GM23248 (cell line): ENCODE results near the gene ADAMTS14. TPM values are rescaled to one million over a fixed set of nuclear protein-coding genes. Genes with fewer than 3 reads are reported as not detected.

Experiments used
- DNase-seq: peaks from one replicate; pipeline ENCODE4 v3.0.0-alpha.2; 2015
- H2AFZ ChIP-seq: fragments of 200-600 bp; sonication (generic); 2 replicates; pipeline ENCODE4 v1.6.1; 2016; ENCODE audit warnings: antibody characterized with exemption
- H3F3A ChIP-seq: fragments of 200-600 bp; sonication (generic); 2 replicates; pipeline ENCODE4 v1.6.1; 2016; ENCODE audit warnings: mild to moderate bottlenecking, antibody characterized with exemption, mixed run types; ENCODE audit not compliant: insufficient read depth
- H3K27ac ChIP-seq: fragments of 200-600 bp; sonication (generic); 2 replicates; pipeline ENCODE4 v1.5.1; 2016; ENCODE audit warnings: mild to moderate bottlenecking
- H3K27me3 ChIP-seq: fragments of 200-600 bp; sonication (generic); replicated peaks from 2 replicates; pipeline ENCODE4 v1.6.1; 2016; ENCODE audit warnings: mild to moderate bottlenecking; ENCODE audit not compliant: insufficient read depth
- H3K36me3 ChIP-seq: fragments of 200-600 bp; sonication (generic); 2 replicates; pipeline ENCODE4 v1.6.1; 2016; ENCODE audit warnings: low read depth, mild to moderate bottlenecking
- H3K4me1 ChIP-seq: fragments of 200-600 bp; sonication (generic); 2 replicates; pipeline ENCODE4 v1.6.1; 2016; ENCODE audit warnings: mild to moderate bottlenecking; ENCODE audit not compliant: insufficient read depth
- H3K4me2 ChIP-seq: fragments of 200-600 bp; sonication (generic); one replicate; pipeline ENCODE4 v1.6.1; 2016; ENCODE audit warnings: mild to moderate bottlenecking; ENCODE audit not compliant: unreplicated experiment
- H3K4me3 ChIP-seq: fragments of 200-600 bp; sonication (generic); 2 replicates; pipeline ENCODE4 v1.5.1; 2016; ENCODE audit warnings: mild to moderate bottlenecking
- H3K79me2 ChIP-seq: fragments of 200-600 bp; sonication (generic); 2 replicates; pipeline ENCODE4 v1.6.1; 2016; ENCODE audit warnings: mild to moderate bottlenecking; ENCODE audit not compliant: insufficient read depth
- H3K9ac ChIP-seq: fragments of 200-600 bp; sonication (generic); 2 replicates; pipeline ENCODE4 v1.6.1; 2016; ENCODE audit warnings: mild to moderate bottlenecking
- H3K9me2 ChIP-seq: fragments of 200-600 bp; sonication (generic); 2 replicates; pipeline ENCODE4 v1.6.1; 2016; ENCODE audit warnings: mixed run types, mild to moderate bottlenecking, moderate library complexity; ENCODE audit not compliant: insufficient read depth
- H3K9me3 ChIP-seq: fragments of 200-600 bp; sonication (generic); one replicate; pipeline ENCODE4 v1.6.1; 2017; ENCODE audit warnings: low read depth
- H4K20me1 ChIP-seq: fragments of 200-600 bp; sonication (generic); 2 replicates; pipeline ENCODE4 v1.6.0; 2016; ENCODE audit not compliant: insufficient read depth
- EZH2 ChIP-seq: fragments of 200-600 bp; sonication (generic); IDR thresholded peaks from 2 replicates; pipeline ENCODE4 v1.6.1; 2018; ENCODE audit warnings: antibody characterized with exemption, mild to moderate bottlenecking; ENCODE audit not compliant: insufficient read depth, poor library complexity, severe bottlenecking
- EZH2phosphoT487 ChIP-seq: fragments of 200-600 bp; sonication (generic); IDR thresholded peaks from 2 replicates; pipeline ENCODE4 v1.6.1; 2018; ENCODE audit warnings: antibody characterized with exemption, moderate library complexity, mild to moderate bottlenecking, low read depth; ENCODE audit not compliant: insufficient read depth
- WGBS, 2 experiments: methylation state at CpG; one replicate each; pipeline ENCODE4 v1.1.6; 2015 to 2017; ENCODE audit warnings: low lambda C conversion rate in 2 of 2, low coverage in 1 of 2; ENCODE audit errors: missing lambda C conversion rate in 2 of 2; 5-methylcytosine and 5-hydroxymethylcytosine counted together
- in situ Hi-C: fragments of 300-500 bp; cut with MboI; formaldehyde crosslinking; loops from 2 replicates; pipeline ENCODE4 v1.15.0; 2020
- polyA plus RNA-seq: library from polyadenylated mRNA; unstranded; fragments of >200 nt; fragmentation: Nextera tagmentation; extraction: Ambion mirVana; gene quantifications from 2 replicates; pipeline ENCODE4 v1.2.1, GENCODE V29; 2016
- total RNA-seq: library from RNA; depleted of rRNA; stranded (reverse); fragments of >200 nt; shearing (Covaris generic); gene quantifications from 2 replicates; pipeline ENCODE4 v1.2.3, GENCODE V29; 2014

ADAMTS14 gene
- total and polyA plus RNA-seq, 2 experiments from 2014 or later: 0.91 to 0.97 TPM

- WGBS, 2 experiments: 97% methylated on average over 3 of the region's 3 CpGs
- Histone ChIP-seq H3K4me3 (no peak overlapping the region), H3K4me2 (no peak overlapping the region), H3K9me2 (no peaks in the 10 kb centered on the region), H3F3A (peaks cover 27% of the 10 kb centered on the region), H3K36me3 (no peaks in the 10 kb centered on the region), H3K4me1 (peaks cover 25% of the 10 kb centered on the region), H3K79me2 (no peaks in the 10 kb centered on the region), H3K27me3 (no peaks in the 10 kb centered on the region), H3K27ac (no peak overlapping the region), H4K20me1 (no peaks in the 10 kb centered on the region), H3K9ac (no peak overlapping the region), H3K9me3 (no peaks in the 10 kb centered on the region), H2AFZ (no peak overlapping the region)
- in situ Hi-C loops: no loop called here
- no peak for DNase-seq
- TF ChIP-seq EZH2phosphoT487: no peak
- TF ChIP-seq EZH2: no peak
These were observed 21.6 kb upstream of the ADAMTS14 start for GRCh38 chr10:70650718-70651117.

- peaks cover 34% of the 10 kb centered on the region for H3F3A ChIP-seq
- H2AFZ ChIP-seq: no peak overlapping the region
- H3K27ac ChIP-seq: no peak overlapping the region
- no peaks in the 10 kb centered on the region for H3K9me2 ChIP-seq
- no peaks in the 10 kb centered on the region for H3K9me3 ChIP-seq
- H3K79me2 ChIP-seq: no peaks in the 10 kb centered on the region
- in situ Hi-C loops: no loop called here
- WGBS, 2 experiments: 96 to 100% methylated on average over 4 to 5 of the region's 5 CpGs
- H3K4me1 ChIP-seq: peaks cover 32% of the 10 kb centered on the region
- no peak for DNase-seq
- no peak overlapping the region for H3K9ac ChIP-seq
- no peak for TF ChIP-seq EZH2
- TF ChIP-seq EZH2phosphoT487: no peak
- H3K4me2 ChIP-seq: no peak overlapping the region
- no peaks in the 10 kb centered on the region for H3K27me3 ChIP-seq
- H3K4me3 ChIP-seq: no peak overlapping the region
- no peaks in the 10 kb centered on the region for H4K20me1 ChIP-seq
- H3K36me3 ChIP-seq: no peaks in the 10 kb centered on the region
These were observed 20.6 kb upstream of the ADAMTS14 start for GRCh38 chr10:70651661-70652060.

GRCh38 chr10:70652761-70653657 is 19.3 kb upstream of the ADAMTS14 start:
- in situ Hi-C loops: no loop called here
- Histone ChIP-seq H2AFZ (no peak overlapping the region), H3F3A (peaks cover 47% of the 10 kb centered on the region)

GRCh38 chr10:70655316-70655715 is 17.0 kb upstream of the ADAMTS14 start:
- H3K27me3 ChIP-seq: no peaks in the 10 kb centered on the region
- 91 to 93% methylated on average over 12 of the region's 12 CpGs for WGBS, 2 experiments
- no peak overlapping the region for H2AFZ ChIP-seq
- no peak for TF ChIP-seq EZH2phosphoT487
- H3K4me3 ChIP-seq: no peak overlapping the region
- no peaks in the 10 kb centered on the region for H3K9me2 ChIP-seq
- H3K9me3 ChIP-seq: no peaks in the 10 kb centered on the region
- DNase-seq: no peak
- H4K20me1 ChIP-seq: no peaks in the 10 kb centered on the region
- no peaks in the 10 kb centered on the region for H3K36me3 ChIP-seq
- H3K9ac ChIP-seq: no peak overlapping the region
- H3K79me2 ChIP-seq: no peaks in the 10 kb centered on the region
- H3K4me2 ChIP-seq: no peak overlapping the region
- in situ Hi-C loops: no loop called here
- peaks cover 47% of the 10 kb centered on the region for H3F3A ChIP-seq
- peak overlapping the region; percentile 97; the same call in 1 of the 2 replicates for H3K27ac ChIP-seq
- H3K4me1 ChIP-seq: peaks cover 34% of the 10 kb centered on the region

More at GRCh38 chr10:70652761-70653657, 19.3 kb upstream of the ADAMTS14 start:
- Histone ChIP-seq H3K27me3 (no peaks in the 10 kb centered on the region), H3K9ac (peak overlapping the region; percentile 73), H3K9me3 (no peaks in the 10 kb centered on the region), H3K4me2 (peak overlapping the region; percentile 32), H3K36me3 (no peaks in the 10 kb centered on the region), H3K27ac (peak overlapping the region; percentile 86), H3K4me3 (no peak overlapping the region), H3K9me2 (no peaks in the 10 kb centered on the region), H3K79me2 (no peaks in the 10 kb centered on the region), H3K4me1 (peaks cover 42% of the 10 kb centered on the region), H4K20me1 (no peaks in the 10 kb centered on the region)
- no peak for TF ChIP-seq EZH2
- no peak for TF ChIP-seq EZH2phosphoT487
- peak; percentile 99 for DNase-seq
- WGBS, 2 experiments: 15 to 19% methylated on average over 14 to 16 of the region's 16 CpGs
